Measurements from ENCODE around the gene IL1B. TPM values are rescaled to one million over a fixed set of nuclear protein-coding genes. Genes with fewer than 3 reads are reported as not detected.

Gene IL1B
- total and polyA plus RNA-seq, 4 experiments from 2014 or later: 0.81 to 1.3 TPM; not detected in 2

- H3K4me3 Mint-ChIP-seq: peak overlapping the region in 2 of 8 donors; percentile 35 to 47
- intact Hi-C loops (cut with micrococcal nuclease): no loop called here
- CTCF ChIA-PET (ENCODE audit: partially characterized antibody): interaction anchor here (0.6 kb wide), 1 partner anchor 62 kb away, joined by 3 read pairs; no protein-coding TSS in a partner anchor
Measured at GRCh38 chr2:112812318-112813267, 24.0 kb downstream of the IL1B start.

GRCh38 chr2:112811841-112812306 lies 24.7 kb downstream of the IL1B start:
- Mint-ChIP-seq H3K4me3 (peak overlapping the region in 3 of 8 donors; percentile 11 to 47 (median 46)), H3K36me3 (no peaks in the 10 kb centered on the region), H3K27me3 (no peaks in the 10 kb centered on the region), H3K9me3 (peaks cover 0 to 16% (median 9%) of the 10 kb centered on the region in 8 donors), H3K4me1 (peaks cover 11 to 25% (median 17%) of the 10 kb centered on the region in 4 donors), H3K27ac (peak overlapping the region in 3 of 7 donors; percentile 17 to 75 (median 67))
- Histone ChIP-seq H3K9me3 (ENCODE audit: control insufficient read depth in 1 of 2, low read length in 2 of 2) (no peaks in the 10 kb centered on the region), H3K36me3 (ENCODE audit: insufficient read depth, low read length) (no peaks in the 10 kb centered on the region), H3K4me1 (ENCODE audit: insufficient read depth, low read length) (peaks cover 18% of the 10 kb centered on the region), H3K4me3 (ENCODE audit: low read length in 2 of 2) (no peak overlapping the region), H3K27me3 (ENCODE audit: insufficient read depth, low read length) (no peaks in the 10 kb centered on the region), H3K27ac (ENCODE audit: low read depth, low read length) (no peak overlapping the region)
- intact Hi-C loops (cut with micrococcal nuclease): no loop called here
- peak in 2 of 5 donors; percentile 1 to 7 for DNase-seq
- ChIA-PET POLR2A (ENCODE audit: partially characterized antibody) (interaction anchor here (0.6 kb wide), 1 partner anchor 20 kb away, joined by 3 read pairs; no protein-coding TSS in a partner anchor), CTCF (ENCODE audit: partially characterized antibody) (no interaction called here)

More at GRCh38 chr2:112812318-112813267, 24.0 kb downstream of the IL1B start:
- Histone ChIP-seq H3K4me1 (ENCODE audit: insufficient read depth, low read length) (peaks cover 18% of the 10 kb centered on the region), H3K36me3 (ENCODE audit: insufficient read depth, low read length) (no peaks in the 10 kb centered on the region), H3K27ac (ENCODE audit: low read depth, low read length) (no peak overlapping the region), H3K9me3 (ENCODE audit: control insufficient read depth in 1 of 2, low read length in 2 of 2) (no peaks in the 10 kb centered on the region), H3K27me3 (ENCODE audit: insufficient read depth, low read length) (no peaks in the 10 kb centered on the region), H3K4me3 (ENCODE audit: low read length in 2 of 2) (no peak overlapping the region)
- Mint-ChIP-seq H3K36me3 (no peaks in the 10 kb centered on the region), H3K27ac (peak overlapping the region in 3 of 7 donors; percentile 67 to 75 (median 75)), H3K4me1 (peaks cover 11 to 25% (median 17%) of the 10 kb centered on the region in 4 donors), H3K9me3 (peaks cover 0 to 12% (median 4%) of the 10 kb centered on the region in 8 donors), H3K27me3 (no peaks in the 10 kb centered on the region)
- POLR2A ChIA-PET (ENCODE audit: partially characterized antibody): interaction anchor here (0.6 kb wide), 1 partner anchor 21 kb away, joined by 3 read pairs; no protein-coding TSS in a partner anchor
- no peak for DNase-seq

GRCh38 chr2:112811276-112811831 lies 25.2 kb downstream of the IL1B start:
- Mint-ChIP-seq H3K36me3 (no peaks in the 10 kb centered on the region), H3K27ac (peak overlapping the region in 3 of 7 donors; percentile 17 to 85 (median 78)), H3K9me3 (peaks cover 0 to 16% (median 9%) of the 10 kb centered on the region in 8 donors), H3K4me1 (peaks cover 11 to 25% (median 17%) of the 10 kb centered on the region in 4 donors), H3K27me3 (no peaks in the 10 kb centered on the region), H3K4me3 (peak overlapping the region in 3 of 8 donors; percentile 8 to 55 (median 26))
- ChIA-PET CTCF (ENCODE audit: partially characterized antibody) (no interaction called here), POLR2A (ENCODE audit: partially characterized antibody) (no interaction called here)
- no peak overlapping the region for H3K27ac ChIP-seq (ENCODE audit: low read depth, low read length)
- H3K9me3 ChIP-seq (ENCODE audit: control insufficient read depth in 1 of 2, low read length in 2 of 2): no peaks in the 10 kb centered on the region
- intact Hi-C loops (cut with micrococcal nuclease): no loop called here
- DNase-seq: no peak
- H3K4me1 ChIP-seq (ENCODE audit: insufficient read depth, low read length): peaks cover 18% of the 10 kb centered on the region
- no peaks in the 10 kb centered on the region for H3K36me3 ChIP-seq (ENCODE audit: insufficient read depth, low read length)
- no peaks in the 10 kb centered on the region for H3K27me3 ChIP-seq (ENCODE audit: insufficient read depth, low read length)
- no peak overlapping the region for H3K4me3 ChIP-seq (ENCODE audit: low read length in 2 of 2)

GRCh38 chr2:112809112-112809511 lies 27.5 kb downstream of the IL1B start:
- intact Hi-C loops (cut with micrococcal nuclease): no loop called here
- Histone ChIP-seq H3K27me3 (ENCODE audit: insufficient read depth, low read length) (no peaks in the 10 kb centered on the region), H3K9me3 (ENCODE audit: control insufficient read depth in 1 of 2, low read length in 2 of 2) (no peaks in the 10 kb centered on the region), H3K4me3 (ENCODE audit: low read length in 2 of 2) (no peak overlapping the region), H3K27ac (ENCODE audit: low read depth, low read length) (no peak overlapping the region), H3K36me3 (ENCODE audit: insufficient read depth, low read length) (no peaks in the 10 kb centered on the region), H3K4me1 (ENCODE audit: insufficient read depth, low read length) (peaks cover 18% of the 10 kb centered on the region)
- CTCF ChIA-PET (ENCODE audit: partially characterized antibody): interaction anchor here (0.7 kb wide), 1 partner anchor 76 kb away, joined by 3 read pairs; no protein-coding TSS in a partner anchor
- H3K27ac Mint-ChIP-seq: no peak overlapping the region
- no peak for DNase-seq
- no peak overlapping the region for H3K4me3 Mint-ChIP-seq
- H3K9me3 Mint-ChIP-seq: peaks cover 0 to 16% (median 9%) of the 10 kb centered on the region in 8 donors
- H3K27me3 Mint-ChIP-seq: no peaks in the 10 kb centered on the region
- POLR2A ChIA-PET (ENCODE audit: partially characterized antibody): no interaction called here
- peaks cover 11 to 25% (median 17%) of the 10 kb centered on the region in 4 donors for H3K4me1 Mint-ChIP-seq
- no peaks in the 10 kb centered on the region for H3K36me3 Mint-ChIP-seq

- Histone ChIP-seq H3K4me3 (ENCODE audit: low read length in 2 of 2) (no peak overlapping the region), H3K9me3 (ENCODE audit: control insufficient read depth in 1 of 2, low read length in 2 of 2) (no peaks in the 10 kb centered on the region), H3K27ac (ENCODE audit: low read depth, low read length) (no peak overlapping the region), H3K4me1 (ENCODE audit: insufficient read depth, low read length) (peaks cover 9% of the 10 kb centered on the region), H3K36me3 (ENCODE audit: insufficient read depth, low read length) (no peaks in the 10 kb centered on the region), H3K27me3 (ENCODE audit: insufficient read depth, low read length) (no peaks in the 10 kb centered on the region)
- Mint-ChIP-seq H3K4me1 (peaks cover 10 to 14% (median 13%) of the 10 kb centered on the region in 4 donors), H3K9me3 (peaks cover 0 to 16% (median 9%) of the 10 kb centered on the region in 8 donors), H3K27me3 (no peaks in the 10 kb centered on the region), H3K36me3 (no peaks in the 10 kb centered on the region), H3K4me3 (no peak overlapping the region), H3K27ac (no peak overlapping the region)
- ChIA-PET POLR2A (ENCODE audit: partially characterized antibody) (no interaction called here), CTCF (ENCODE audit: partially characterized antibody) (no interaction called here)
- intact Hi-C loops (cut with micrococcal nuclease): no loop called here
- no peak for DNase-seq
Measured at GRCh38 chr2:112807233-112807807, 29.3 kb downstream of the IL1B start.

- DNase-seq: no peak
- H3K27me3 Mint-ChIP-seq: no peaks in the 10 kb centered on the region
- H3K4me3 Mint-ChIP-seq: peak overlapping the region in 1 of 8 donors; percentile 9
- H3K4me3 ChIP-seq (ENCODE audit: low read length in 2 of 2): no peak overlapping the region
- H3K27ac Mint-ChIP-seq: peak overlapping the region in 3 of 7 donors; percentile 31 to 65 (median 43)
- no peaks in the 10 kb centered on the region for H3K9me3 ChIP-seq (ENCODE audit: control insufficient read depth in 1 of 2, low read length in 2 of 2)
- H3K27ac ChIP-seq (ENCODE audit: low read depth, low read length): no peak overlapping the region
- H3K36me3 ChIP-seq (ENCODE audit: insufficient read depth, low read length): no peaks in the 10 kb centered on the region
- ChIA-PET POLR2A (ENCODE audit: partially characterized antibody) (no interaction called here), CTCF (ENCODE audit: partially characterized antibody) (no interaction called here)
- peaks cover 0 to 15% (median 9%) of the 10 kb centered on the region in 8 donors for H3K9me3 Mint-ChIP-seq
- no peaks in the 10 kb centered on the region for H3K4me1 ChIP-seq (ENCODE audit: insufficient read depth, low read length)
- no peaks in the 10 kb centered on the region for H3K36me3 Mint-ChIP-seq
- intact Hi-C loops (cut with micrococcal nuclease): no loop called here
- H3K4me1 Mint-ChIP-seq: peaks cover 0 to 1% (median 0%) of the 10 kb centered on the region in 4 donors
- no peaks in the 10 kb centered on the region for H3K27me3 ChIP-seq (ENCODE audit: insufficient read depth, low read length)
Measured at GRCh38 chr2:112805542-112805941, 31.0 kb downstream of the IL1B start.
